ENCODE data around the gene SLC22A14. TPM values are rescaled to one million over a fixed set of nuclear protein-coding genes. Genes with fewer than 3 reads are reported as not detected.

Gene SLC22A14
- total RNA-seq, 6 experiments from 2014 or later, result 0.12 to 0.29 (median 0.12) TPM; not detected in 3

DNA sequence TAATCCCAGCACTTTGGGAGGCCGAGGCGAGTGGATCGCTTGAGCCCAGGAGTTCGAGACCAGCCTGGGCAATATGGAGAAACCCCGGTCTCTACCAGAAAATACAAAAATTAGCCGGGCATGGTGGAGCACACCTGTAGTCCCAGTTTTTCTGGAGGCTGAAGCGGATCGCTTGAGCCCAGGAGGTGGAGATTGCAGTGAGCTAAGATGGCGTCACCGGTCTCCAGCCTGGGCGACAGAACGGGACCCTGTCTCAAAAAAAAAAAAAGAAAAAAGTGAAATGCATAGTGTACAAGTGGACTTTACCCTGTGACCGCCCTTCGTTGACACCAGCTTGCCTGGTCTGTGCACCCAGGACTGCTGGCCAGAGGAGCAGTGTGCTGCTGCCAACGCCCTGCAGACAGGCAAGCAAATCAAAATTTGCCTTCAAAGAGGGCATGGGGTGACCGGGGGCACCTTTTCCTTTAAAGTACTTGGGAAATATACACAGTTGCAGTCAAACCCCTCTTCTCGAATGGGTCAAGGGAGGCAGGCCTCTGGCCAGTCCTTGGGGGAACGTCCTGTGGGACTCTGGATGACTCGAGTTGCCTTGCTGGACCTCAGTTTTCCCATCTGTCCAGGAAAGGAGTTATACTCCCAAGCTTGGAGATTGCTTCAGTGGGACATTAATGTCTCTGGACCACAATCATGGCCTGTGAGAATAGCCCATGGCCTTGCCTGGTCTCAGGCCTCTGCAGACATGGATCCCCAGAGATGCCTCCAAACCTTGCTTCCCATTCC lies 65.5 kb downstream of the SLC22A14 start:
- intact Hi-C loops (cut with DNase I), result loop anchor here in 1 of 2 donors (5.0 kb wide), 1 partner anchor 130 kb away; no protein-coding TSS in a partner anchor
- peak; percentile 67 to 90 (median 88) for DNase-seq
- TF ChIP-seq, protein P1, sequence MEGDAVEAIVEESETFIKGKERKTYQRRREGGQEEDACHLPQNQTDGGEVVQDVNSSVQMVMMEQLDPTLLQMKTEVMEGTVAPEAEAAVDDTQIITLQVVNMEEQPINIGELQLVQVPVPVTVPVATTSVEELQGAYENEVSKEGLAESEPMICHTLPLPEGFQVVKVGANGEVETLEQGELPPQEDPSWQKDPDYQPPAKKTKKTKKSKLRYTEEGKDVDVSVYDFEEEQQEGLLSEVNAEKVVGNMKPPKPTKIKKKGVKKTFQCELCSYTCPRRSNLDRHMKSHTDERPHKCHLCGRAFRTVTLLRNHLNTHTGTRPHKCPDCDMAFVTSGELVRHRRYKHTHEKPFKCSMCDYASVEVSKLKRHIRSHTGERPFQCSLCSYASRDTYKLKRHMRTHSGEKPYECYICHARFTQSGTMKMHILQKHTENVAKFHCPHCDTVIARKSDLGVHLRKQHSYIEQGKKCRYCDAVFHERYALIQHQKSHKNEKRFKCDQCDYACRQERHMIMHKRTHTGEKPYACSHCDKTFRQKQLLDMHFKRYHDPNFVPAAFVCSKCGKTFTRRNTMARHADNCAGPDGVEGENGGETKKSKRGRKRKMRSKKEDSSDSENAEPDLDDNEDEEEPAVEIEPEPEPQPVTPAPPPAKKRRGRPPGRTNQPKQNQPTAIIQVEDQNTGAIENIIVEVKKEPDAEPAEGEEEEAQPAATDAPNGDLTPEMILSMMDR (IDR thresholded peaks at IDR 0.05), result no peak
- no peak for TF ChIP-seq POLR2A (IDR thresholded peaks at IDR 0.05)
- 33% methylated on average over 18 of the region's 19 CpGs for WGBS (ENCODE audit: insufficient coverage, low coverage, low lambda C conversion rate, missing lambda C conversion rate)
- H3K36me3 ChIP-seq, result peaks cover 0 to 13% (median 6%) of the 10 kb centered on the region in 4 donors
- peak overlapping the region; percentile 91 to 94 (median 93) for H3K4me3 ChIP-seq
- ATAC-seq, result peak; percentile 63 to 76 (median 73)
- H3K9me3 ChIP-seq, result no peaks in the 10 kb centered on the region
- H3K27ac ChIP-seq, result peak overlapping the region; percentile 59 to 87 (median 73)
- no peaks in the 10 kb centered on the region for H3K27me3 ChIP-seq
- peaks cover 0 to 35% (median 8%) of the 10 kb centered on the region in 4 donors for H3K4me1 ChIP-seq

DNA sequence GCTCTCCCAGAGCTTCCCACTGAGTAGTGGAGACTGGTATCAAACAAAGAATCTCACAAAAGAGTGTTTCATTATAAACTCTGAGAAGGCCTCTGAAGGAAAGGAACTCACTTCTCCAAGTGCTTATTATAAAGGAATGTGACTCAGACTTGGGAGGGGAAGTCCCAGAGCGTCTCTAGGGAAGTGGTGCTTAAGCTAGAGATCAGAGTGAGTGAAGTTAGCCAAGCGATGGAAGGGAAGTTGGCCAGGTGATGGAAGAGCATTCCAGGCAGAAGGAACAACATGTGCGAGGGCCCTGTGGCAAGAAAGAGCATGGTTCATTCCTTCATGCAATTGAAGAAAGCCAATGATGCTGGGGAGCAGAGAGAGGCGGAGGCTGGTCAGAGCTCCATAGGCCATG lies 66.8 kb downstream of the SLC22A14 start:
- TF ChIP-seq, protein P1 (IDR thresholded peaks at IDR 0.05), result no peak
- TF ChIP-seq POLR2A (IDR thresholded peaks at IDR 0.05), result no peak
- intact Hi-C loops (cut with DNase I), result loop anchor here in 1 of 2 donors (5.0 kb wide), 1 partner anchor 128 kb away; no protein-coding TSS in a partner anchor
- ATAC-seq, result no peak

GRCh38 chr3:38349684-38350359 lies 67.7 kb downstream of the SLC22A14 start:
- WGBS (ENCODE audit: insufficient coverage, low coverage, low lambda C conversion rate, missing lambda C conversion rate), result 48% methylated on average over 6 of the region's 8 CpGs
- intact Hi-C loops (cut with DNase I), result loop anchor here (5.0 kb wide), 2 partner anchors 127 to 132 kb away; no protein-coding TSS in a partner anchor
- Histone ChIP-seq H3K36me3 (peaks cover 0 to 22% (median 10%) of the 10 kb centered on the region in 4 donors), H3K4me1 (peaks cover 0 to 35% (median 8%) of the 10 kb centered on the region in 4 donors), H3K4me3 (no peak overlapping the region), H3K27me3 (no peaks in the 10 kb centered on the region), H3K9me3 (no peaks in the 10 kb centered on the region), H3K27ac (no peak overlapping the region)
- DNase-seq (peak in 1 of 3 donors; percentile 9), ATAC-seq (no peak)
- no peak for TF ChIP-seq POLR2A (IDR thresholded peaks at IDR 0.05)
- TF ChIP-seq, protein P1 (IDR thresholded peaks at IDR 0.05), result no peak

More for the DNA sequence above, 66.8 kb downstream of the SLC22A14 start:
- H3K27ac ChIP-seq, result no peak overlapping the region
- H3K27me3 ChIP-seq, result no peaks in the 10 kb centered on the region
- WGBS (ENCODE audit: insufficient coverage, low coverage, low lambda C conversion rate, missing lambda C conversion rate), result 78% methylated on average over 4 of the region's 4 CpGs
- peaks cover 0 to 35% (median 8%) of the 10 kb centered on the region in 4 donors for H3K4me1 ChIP-seq
- DNase-seq, result no peak
- no peak overlapping the region for H3K4me3 ChIP-seq
- peaks cover 0 to 22% (median 10%) of the 10 kb centered on the region in 4 donors for H3K36me3 ChIP-seq
- H3K9me3 ChIP-seq, result no peaks in the 10 kb centered on the region

- WGBS (ENCODE audit: insufficient coverage, low coverage, low lambda C conversion rate, missing lambda C conversion rate), result 86% methylated on average over 3 of the region's 4 CpGs
- peak in 1 of 3 donors; percentile 19 for DNase-seq
- intact Hi-C loops (cut with DNase I), result loop anchor here in 1 of 2 donors (5.0 kb wide), 1 partner anchor 129 kb away; no protein-coding TSS in a partner anchor
- no peak overlapping the region for H3K27ac ChIP-seq
- H3K4me1 ChIP-seq, result peaks cover 0 to 26% (median 8%) of the 10 kb centered on the region in 4 donors
- no peak for ATAC-seq
- H3K4me3 ChIP-seq, result no peak overlapping the region
- no peaks in the 10 kb centered on the region for H3K9me3 ChIP-seq
- peaks cover 0 to 22% (median 12%) of the 10 kb centered on the region in 4 donors for H3K36me3 ChIP-seq
- TF ChIP-seq, protein P1 (IDR thresholded peaks at IDR 0.05), result no peak
- TF ChIP-seq POLR2A (IDR thresholded peaks at IDR 0.05), result no peak
- no peaks in the 10 kb centered on the region for H3K27me3 ChIP-seq
These were observed 71.1 kb downstream of the SLC22A14 start for GRCh38 chr3:38353151-38353550.
